Measurements from ENCODE around the gene CCDC181. TPM values are rescaled to one million over a fixed set of nuclear protein-coding genes. Genes with fewer than 3 reads are reported as not detected.

The CCDC181 gene
- total and polyA plus RNA-seq, 2 of the 8 experiments (the other 6 are each of a cell fraction or from before 2014, with no cell fraction given) = 1.2 to 3.7 TPM

DNA sequence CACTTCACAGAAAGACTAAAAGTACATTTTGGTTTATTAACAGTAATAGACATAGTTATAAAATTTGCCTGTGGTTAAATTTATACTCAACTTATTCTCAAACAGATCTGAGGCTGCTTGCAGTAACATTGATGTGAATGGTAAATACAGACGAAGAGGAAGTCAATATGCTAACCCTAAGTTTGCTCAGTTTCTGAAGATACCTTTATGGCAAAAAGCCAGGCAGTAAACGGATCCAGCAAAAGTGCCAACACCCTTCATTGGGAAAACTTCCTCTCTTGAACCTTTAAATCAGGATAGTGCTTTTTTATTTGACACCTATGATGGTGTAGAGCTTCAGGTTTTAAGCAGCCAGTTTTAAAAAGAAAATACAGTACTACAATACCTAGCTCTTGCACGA lies 16.6 kb upstream of the CCDC181 start:
- POLR2A ChIA-PET (ENCODE audit: partially characterized antibody) = no interaction called here
- H3K56ac ChIP-seq (replicated peaks; ENCODE audit: insufficient read length, low read depth, low read length) = no peak overlapping the region

More for the DNA sequence above, 16.6 kb upstream of the CCDC181 start:
- Histone ChIP-seq H2AFZ (ENCODE audit: low read length) (no peak overlapping the region), H3K4me3 (ENCODE audit: extremely low read depth in 1 of 4, insufficient read depth in 2 of 4, low read depth in 3 of 4, low read length in 4 of 4) (no peak overlapping the region), H3K9me3 (ENCODE audit: insufficient read depth in 2 of 2, low read depth in 1 of 2, low read length in 1 of 2) (no peaks in the 10 kb centered on the region), H2AK5ac (ENCODE audit: low read depth, low read length) (no peak overlapping the region), H3K27ac (ENCODE audit: low read depth, low read length) (no peak overlapping the region), H4K20me1 (replicated peaks in 1 of 2; ENCODE audit: control insufficient read depth in 1 of 2, insufficient read depth in 2 of 2, low read length in 2 of 2) (no peaks in the 10 kb centered on the region), H3K36me3 (ENCODE audit: control insufficient read depth in 2 of 4, insufficient read depth in 4 of 4, low read length in 3 of 4) (no peaks in the 10 kb centered on the region), H2BK20ac (ENCODE audit: low read length) (no peak overlapping the region), H2BK12ac (ENCODE audit: low read depth, low read length) (no peak overlapping the region), H4K91ac (replicated peaks; ENCODE audit: insufficient read length, low read length) (no peak overlapping the region), H3K23me2 (ENCODE audit: low read depth, low read length) (no peaks in the 10 kb centered on the region), H3K14ac (ENCODE audit: insufficient read length) (no peak overlapping the region), H3K4me2 (ENCODE audit: insufficient read depth in 1 of 2, low read depth in 2 of 2, low read length in 2 of 2) (no peak overlapping the region), H3K4me1 (replicated peaks in 1 of 4; ENCODE audit: control insufficient read depth in 3 of 4, insufficient read depth in 4 of 4, low read length in 3 of 4) (no peaks in the 10 kb centered on the region), H3K9ac (replicated peaks in 1 of 4; ENCODE audit: extremely low read depth in 1 of 4, low read depth in 3 of 4, low read length in 3 of 4) (no peak overlapping the region), H4K8ac (ENCODE audit: extremely low read depth, insufficient read depth, low read length) (no peak overlapping the region), H3K4ac (replicated peaks; ENCODE audit: insufficient read length, low read depth, low read length) (no peak overlapping the region), H2BK15ac (ENCODE audit: low read length) (no peak overlapping the region), H3K23ac (ENCODE audit: insufficient read length) (no peak overlapping the region), H2BK120ac (replicated peaks; ENCODE audit: low read depth, low read length) (no peak overlapping the region), H3K79me1 (ENCODE audit: low read depth, low read length) (no peaks in the 10 kb centered on the region), H2BK5ac (ENCODE audit: low read depth, low read length) (no peak overlapping the region), H3K18ac (ENCODE audit: extremely low read depth, low read length) (no peak overlapping the region), H3K79me2 (ENCODE audit: control insufficient read depth in 1 of 2, insufficient read depth in 2 of 2, low read length in 2 of 2) (no peaks in the 10 kb centered on the region), H3K27me3 (replicated peaks in 1 of 4; ENCODE audit: control insufficient read depth in 3 of 4, extremely low read depth in 1 of 4, insufficient read depth in 3 of 4, low read length in 3 of 4) (no peaks in the 10 kb centered on the region), H4K5ac (ENCODE audit: insufficient read length, low read depth, low read length) (no peak overlapping the region)
- no peak for TF ChIP-seq MAFK (IDR thresholded peaks at IDR 0.05; ENCODE audit: low read depth, low read length)
- no peak for TF ChIP-seq POLR2AphosphoS5 (IDR thresholded peaks at IDR 0.05; ENCODE audit: low read depth, low read length)
- no peak for TF ChIP-seq SP4 (IDR thresholded peaks at IDR 0.05; ENCODE audit: low read length)
- no peak for TF ChIP-seq ZNF274 (IDR thresholded peaks at IDR 0.05; ENCODE audit: borderline replicate concordance, extremely low read depth, low read length)
- TF ChIP-seq BACH1 (IDR thresholded peaks at IDR 0.05; ENCODE audit: low read length) = no peak
- no peak for TF ChIP-seq USF2 (IDR thresholded peaks at IDR 0.05; ENCODE audit: low read length)
- TF ChIP-seq ASH2L (IDR thresholded peaks at IDR 0.05; ENCODE audit: low read length) = no peak
- no peak for TF ChIP-seq PHF8 (conservative IDR thresholded peaks at IDR 0.05; ENCODE audit: low read depth, low read length)
- TF ChIP-seq SIN3A (conservative IDR thresholded peaks at IDR 0.05 in 1 of 2, IDR thresholded peaks at IDR 0.05 in 1 of 2; ENCODE audit: low read depth in 1 of 2, low read length in 2 of 2) = no peak
- no peak for FAIRE-seq
- DNase-seq (ENCODE audit: low read depth in 1 of 2, low spot score in 2 of 2) = no peak
- WGBS, 2 experiments (ENCODE audit: extremely low coverage in 1 of 2, insufficient coverage in 1 of 2, insufficient read length in 1 of 2, insufficient replicate concordance in 2 of 2, low coverage in 1 of 2, low lambda C conversion rate in 2 of 2, missing lambda C conversion rate in 1 of 2) = 75% methylated on average over 3 of the region's 3 CpGs; no CpG with 5 or more reads in 1 of the 2 experiments
- CTCF ChIA-PET (ENCODE audit: partially characterized antibody) = no interaction called here
